ENCODE data around the gene C6orf132. TPM values are rescaled to one million over a fixed set of nuclear protein-coding genes. Genes with fewer than 3 reads are reported as not detected.

C6orf132 gene
- total RNA-seq, 1 donor: 4.3 TPM

GRCh38 chr6:42141603-42142117 lies 760 bp downstream of the C6orf132 start:
- no peak for DNase-seq (ENCODE audit: low read depth)
- peak overlapping the region; percentile 62 for H3K4me3 ChIP-seq (ENCODE audit: low read depth, low read length)
- no peak for TF ChIP-seq CTCF (IDR thresholded peaks at IDR 0.05; ENCODE audit: insufficient read depth, low read depth, low read length)

GRCh38 chr6:42140756-42141602 lies 1.4 kb downstream of the C6orf132 start:
- H3K4me3 ChIP-seq (ENCODE audit: low read depth, low read length): no peak overlapping the region
- no peak for DNase-seq (ENCODE audit: low read depth)
- TF ChIP-seq CTCF (IDR thresholded peaks at IDR 0.05; ENCODE audit: insufficient read depth, low read depth, low read length): no peak

GRCh38 chr6:42140032-42140431 lies 2.4 kb downstream of the C6orf132 start:
- no peak for TF ChIP-seq CTCF (IDR thresholded peaks at IDR 0.05; ENCODE audit: insufficient read depth, low read depth, low read length)
- DNase-seq (ENCODE audit: low read depth): no peak
- no peak overlapping the region for H3K4me3 ChIP-seq (ENCODE audit: low read depth, low read length)

GRCh38 chr6:42138630-42139619 lies 3.5 kb downstream of the C6orf132 start:
- no peak overlapping the region for H3K4me3 ChIP-seq (ENCODE audit: low read depth, low read length)
- TF ChIP-seq CTCF (IDR thresholded peaks at IDR 0.05; ENCODE audit: insufficient read depth, low read depth, low read length): no peak
- no peak for DNase-seq (ENCODE audit: low read depth)

GRCh38 chr6:42138190-42138589 lies 4.2 kb downstream of the C6orf132 start:
- TF ChIP-seq CTCF (IDR thresholded peaks at IDR 0.05; ENCODE audit: insufficient read depth, low read depth, low read length): no peak
- H3K4me3 ChIP-seq (ENCODE audit: low read depth, low read length): no peak overlapping the region

GRCh38 chr6:42137194-42137753 lies 5.1 kb downstream of the C6orf132 start:
- no peak for TF ChIP-seq CTCF (IDR thresholded peaks at IDR 0.05; ENCODE audit: insufficient read depth, low read depth, low read length)
- no peak for DNase-seq (ENCODE audit: low read depth)
- no peak overlapping the region for H3K4me3 ChIP-seq (ENCODE audit: low read depth, low read length)

More at GRCh38 chr6:42138190-42138589, 4.2 kb downstream of the C6orf132 start:
- no peak for DNase-seq (ENCODE audit: low read depth)

Measured in fibroblast of villous mesenchyme (primary cell).